Calu3 (cell line): Measurements from ENCODE around the gene UIMC1. TPM values are rescaled to one million over a fixed set of nuclear protein-coding genes. Genes with fewer than 3 reads are reported as not detected.
A peak's percentile ranks its signal among the peaks of the same experiment; 100 is the strongest.

Experiments used
- BruUV-seq: library from RNA; stranded (reverse); fragments of 400-500 nt; replicated peaks from 2 replicates; lab custom pipeline; 2021; lab: Mats Ljungman, UMichigan
- CTCF ChIA-PET: fragments of 300-600 bp; sonication (Branson Sonifier 250); formaldehyde crosslinking; loops from one replicate; lab custom pipeline; 2022; ENCODE audit warnings: antibody characterized with exemption; lab: Charles Lee
- DNase-seq: peaks from one replicate; pipeline ENCODE4 v3.0.0; 2022
- H3K27ac Mint-ChIP-seq: one replicate; pipeline ENCODE4 v1.8.0; 2022; ENCODE audit warnings: mixed read lengths; ENCODE audit not compliant: unreplicated experiment
- H3K27me3 Mint-ChIP-seq: one replicate; pipeline ENCODE4 v1.8.0; 2022; ENCODE audit warnings: mixed read lengths; ENCODE audit not compliant: unreplicated experiment
- H3K36me3 Mint-ChIP-seq: one replicate; pipeline ENCODE4 v1.8.0; 2022; ENCODE audit warnings: mild to moderate bottlenecking, moderate library complexity, mixed read lengths; ENCODE audit not compliant: insufficient read depth, unreplicated experiment
- H3K4me1 Mint-ChIP-seq: one replicate; pipeline ENCODE4 v1.8.0; 2022; ENCODE audit warnings: mild to moderate bottlenecking, low read depth, mixed read lengths; ENCODE audit not compliant: unreplicated experiment
- H3K4me3 Mint-ChIP-seq: one replicate; pipeline ENCODE4 v1.8.0; 2022; ENCODE audit warnings: mild to moderate bottlenecking, low read depth, moderate library complexity, mixed read lengths; ENCODE audit not compliant: unreplicated experiment
- H3K9me3 Mint-ChIP-seq: one replicate; pipeline ENCODE4 v1.8.0; 2022; ENCODE audit warnings: low read depth, mixed read lengths; ENCODE audit not compliant: unreplicated experiment
- CTCF ChIP-seq: fragments of 200-600 bp; IDR thresholded peaks from one replicate; pipeline ENCODE4 v1.8.0; 2022; ENCODE audit warnings: antibody characterized with exemption; ENCODE audit not compliant: unreplicated experiment
- intact Hi-C: fragments of 100-400 bp; cut with micrococcal nuclease; formaldehyde crosslinking; loops from one replicate; pipeline ENCODE4 v1.10.0; 2022; ENCODE audit not compliant: unreplicated experiment
- total RNA-seq: library from RNA; stranded (reverse); gene quantifications from 2 replicates; pipeline ENCODE4 v1.2.3, GENCODE V29; 2022

UIMC1 gene
- total RNA-seq, 1 experiment from 2014 or later: 51.3 TPM

GRCh38 chr5:177023303-177023664 is 16.7 kb upstream of the UIMC1 start:
- H3K36me3 Mint-ChIP-seq: peaks cover 21% of the 10 kb centered on the region
- H3K9me3 Mint-ChIP-seq: no peaks in the 10 kb centered on the region
- peak overlapping the region; percentile 37 for H3K27ac Mint-ChIP-seq
- intact Hi-C loops: no loop called here
- CTCF ChIA-PET: interaction anchor here (0.6 to 1.8 kb wide), 5 partner anchors 8 to 363 kb away, joined by 3 to 6 read pairs (median 3); no protein-coding TSS in a partner anchor
- TF ChIP-seq CTCF: no peak
- DNase-seq: peak; percentile 11
- peak overlapping the region; percentile 88 for H3K4me3 Mint-ChIP-seq
- BruUV-seq: no TSS peak
- no peaks in the 10 kb centered on the region for H3K27me3 Mint-ChIP-seq
- H3K4me1 Mint-ChIP-seq: peaks cover 23% of the 10 kb centered on the region

- Mint-ChIP-seq H3K4me1 (peaks cover 23% of the 10 kb centered on the region), H3K4me3 (peak within 1 kb of the TSS; percentile 88), H3K36me3 (peaks cover 21% of the 10 kb centered on the region), H3K27ac (peak within 1 kb of the TSS; percentile 37), H3K9me3 (no peaks in the 10 kb centered on the region), H3K27me3 (no peaks in the 10 kb centered on the region)
- TSS peak; percentile 49 for BruUV-seq
- intact Hi-C loops: no loop called here
- peak; percentile 48 for TF ChIP-seq CTCF
- DNase-seq: peak; percentile 94
- CTCF ChIA-PET: interaction anchor here (0.7 to 1.8 kb wide), 6 partner anchors 11 to 362 kb away, joined by 3 to 6 read pairs (median 3); no protein-coding TSS in a partner anchor
Measured at GRCh38 chr5:177022386-177023302, 16.1 kb upstream of the UIMC1 start, which contains the start of gene ZNF346. TSS of gene ZNF346 (plus strand) at chr5:177022696. CDS start at chr5:177022739, 43 bp downstream.

- no peaks in the 10 kb centered on the region for H3K27me3 Mint-ChIP-seq
Measured at GRCh38 chr5:177020033-177020432, 13.5 kb upstream of the UIMC1 start.

GRCh38 chr5:177018341-177018740 is 11.8 kb upstream of the UIMC1 start:
- no peaks in the 10 kb centered on the region for H3K9me3 Mint-ChIP-seq
- BruUV-seq: no TSS peak
- H3K4me3 Mint-ChIP-seq: no peak overlapping the region
- intact Hi-C loops: no loop called here
- H3K36me3 Mint-ChIP-seq: peaks cover 18% of the 10 kb centered on the region
- H3K27ac Mint-ChIP-seq: no peak overlapping the region
- CTCF ChIA-PET: no interaction called here
- peaks cover 11% of the 10 kb centered on the region for H3K4me1 Mint-ChIP-seq
- no peak for TF ChIP-seq CTCF
- H3K27me3 Mint-ChIP-seq: no peaks in the 10 kb centered on the region
- no peak for DNase-seq

More at GRCh38 chr5:177020033-177020432, 13.5 kb upstream of the UIMC1 start:
- Mint-ChIP-seq H3K4me3 (no peak overlapping the region), H3K9me3 (no peaks in the 10 kb centered on the region), H3K27ac (no peak overlapping the region), H3K4me1 (peaks cover 20% of the 10 kb centered on the region), H3K36me3 (peaks cover 21% of the 10 kb centered on the region)
- DNase-seq: no peak
- CTCF ChIA-PET: interaction anchor here (0.6 to 1.5 kb wide), 2 partner anchors 13 to 15 kb away, joined by 3 read pairs; partner anchors contain the start of gene UIMC1
- TF ChIP-seq CTCF: no peak
- no TSS peak for BruUV-seq
- intact Hi-C loops: no loop called here
